GM10266 (cell line): ENCODE results near the gene EFNA5.

Source experiments
- DNase-seq: peaks from one replicate; pipeline ENCODE4 v3.0.0; 2012; ENCODE audit errors: extremely low spot score
- TF ChIP-seq, protein P1 (sequence below): IDR thresholded peaks from 2 replicates; pipeline ENCODE4 v1.5.1; 2012; ENCODE audit warnings: mild to moderate bottlenecking, low read depth; ENCODE audit not compliant: control insufficient read depth, insufficient read depth; ENCODE audit errors: missing control alignments

Gene EFNA5

GRCh38 chr5:107565791-107566767 is 104.7 kb downstream of the EFNA5 start:
- TF ChIP-seq, protein P1, sequence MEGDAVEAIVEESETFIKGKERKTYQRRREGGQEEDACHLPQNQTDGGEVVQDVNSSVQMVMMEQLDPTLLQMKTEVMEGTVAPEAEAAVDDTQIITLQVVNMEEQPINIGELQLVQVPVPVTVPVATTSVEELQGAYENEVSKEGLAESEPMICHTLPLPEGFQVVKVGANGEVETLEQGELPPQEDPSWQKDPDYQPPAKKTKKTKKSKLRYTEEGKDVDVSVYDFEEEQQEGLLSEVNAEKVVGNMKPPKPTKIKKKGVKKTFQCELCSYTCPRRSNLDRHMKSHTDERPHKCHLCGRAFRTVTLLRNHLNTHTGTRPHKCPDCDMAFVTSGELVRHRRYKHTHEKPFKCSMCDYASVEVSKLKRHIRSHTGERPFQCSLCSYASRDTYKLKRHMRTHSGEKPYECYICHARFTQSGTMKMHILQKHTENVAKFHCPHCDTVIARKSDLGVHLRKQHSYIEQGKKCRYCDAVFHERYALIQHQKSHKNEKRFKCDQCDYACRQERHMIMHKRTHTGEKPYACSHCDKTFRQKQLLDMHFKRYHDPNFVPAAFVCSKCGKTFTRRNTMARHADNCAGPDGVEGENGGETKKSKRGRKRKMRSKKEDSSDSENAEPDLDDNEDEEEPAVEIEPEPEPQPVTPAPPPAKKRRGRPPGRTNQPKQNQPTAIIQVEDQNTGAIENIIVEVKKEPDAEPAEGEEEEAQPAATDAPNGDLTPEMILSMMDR: no peak
- no peak for DNase-seq

DNA sequence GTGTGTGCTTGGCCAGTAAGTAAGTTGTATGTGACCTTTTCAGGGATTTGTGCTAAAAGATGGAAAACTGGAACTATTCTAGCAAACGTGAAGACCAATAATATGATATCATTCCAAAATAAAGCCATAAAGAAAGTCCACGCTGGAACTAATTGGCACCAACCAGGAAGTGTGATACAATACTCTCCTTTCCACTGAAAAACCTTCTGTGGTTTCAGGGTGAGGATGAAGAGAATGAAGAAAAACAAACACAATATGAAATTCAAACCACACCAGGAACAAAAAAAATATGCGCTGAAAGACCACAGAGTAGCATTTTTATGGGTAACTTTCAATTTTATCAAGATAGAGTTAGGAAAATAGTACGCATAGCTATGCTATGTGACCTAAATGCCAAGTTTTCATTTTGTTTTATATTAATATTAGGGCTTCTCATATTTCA is 105.8 kb downstream of the EFNA5 start:
- TF ChIP-seq, protein P1: no peak

GRCh38 chr5:107563959-107564544 is 106.7 kb downstream of the EFNA5 start:
- no peak for DNase-seq

More for the DNA sequence above, 105.8 kb downstream of the EFNA5 start:
- DNase-seq: no peak

DNA sequence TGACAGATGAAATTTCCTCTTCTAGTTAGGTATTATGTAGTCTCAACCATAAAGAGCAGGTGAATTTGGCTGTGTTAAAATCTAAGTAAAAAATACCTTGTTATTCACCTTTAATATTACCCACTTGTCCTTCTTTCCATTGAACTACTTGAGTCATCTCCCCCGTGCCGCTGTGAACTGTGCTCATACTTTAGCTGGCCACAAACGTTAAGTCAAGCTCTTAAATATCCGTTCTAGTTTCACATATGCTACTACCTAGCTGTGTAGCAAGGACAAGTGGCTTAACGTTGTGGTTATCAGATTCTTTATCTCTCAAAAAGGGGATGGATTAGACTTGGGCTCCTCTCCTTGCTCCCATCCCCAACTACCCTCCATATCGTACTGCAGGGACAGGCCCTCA is 110.4 kb downstream of the EFNA5 start:
- DNase-seq: no peak
- TF ChIP-seq, protein P1: no peak

More at GRCh38 chr5:107563959-107564544, 106.7 kb downstream of the EFNA5 start:
- TF ChIP-seq, protein P1: no peak

- TF ChIP-seq, protein P1: no peak
These were observed 111.8 kb downstream of the EFNA5 start for GRCh38 chr5:107558823-107559375.

DNA sequence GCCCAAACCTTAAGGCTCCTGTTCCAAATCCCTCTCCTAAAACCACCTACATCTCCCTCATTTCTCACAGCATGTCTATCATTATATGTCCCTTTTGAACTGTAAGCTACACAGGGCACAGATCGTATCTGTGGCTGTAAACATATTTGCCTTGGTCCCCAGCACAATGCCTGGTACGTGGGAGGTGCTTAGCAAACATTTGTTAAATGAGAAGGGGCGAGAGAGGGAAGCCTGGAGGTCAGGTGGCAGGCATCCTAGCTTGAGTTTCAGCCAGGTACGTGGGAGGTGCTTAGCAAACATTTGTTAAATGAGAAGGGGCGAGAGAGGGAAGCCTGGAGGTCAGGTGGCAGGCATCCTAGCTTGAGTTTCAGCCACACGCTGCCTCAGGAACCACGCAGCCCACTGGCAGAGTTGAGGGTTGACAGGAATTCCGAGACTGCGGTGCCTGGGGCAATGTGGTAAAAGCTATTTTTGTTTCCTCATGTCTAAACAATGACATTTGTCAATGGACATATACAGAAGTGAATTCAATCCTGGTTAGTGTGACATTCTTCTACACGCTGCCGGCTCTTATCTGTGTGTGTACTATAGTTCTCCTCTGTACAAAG is 113.6 kb downstream of the EFNA5 start:
- TF ChIP-seq, protein P1: no peak
- no peak for DNase-seq

More at GRCh38 chr5:107558823-107559375, 111.8 kb downstream of the EFNA5 start:
- DNase-seq: no peak
